Fibroblast of lung (primary cell): Measurements from ENCODE around the gene CMTM4.
A peak's percentile ranks its signal among the peaks of the same experiment; 100 is the strongest.

Experiments
- CTCF ChIP-seq, 2 donors: IDR thresholded peaks in 1 of 2; conservative IDR thresholded peaks in 1 of 2; 1 replicate in 1 of 2; 2 replicates in 1 of 2; pipeline ENCODE4 v1.5.1; 2011 to 2012; ENCODE audit warnings: low read length in 2 of 2, control low read depth in 1 of 2, inconsistent platforms in 1 of 2, low read depth in 1 of 2, mild to moderate bottlenecking in 1 of 2
- EZH2 ChIP-seq: IDR thresholded peaks from 2 replicates; pipeline ENCODE4 v1.5.1; 2012; ENCODE audit warnings: low read length, control low read depth, mild to moderate bottlenecking; ENCODE audit errors: missing control alignments

GRCh38 chr16:66660422-66661209 is 35.9 kb downstream of the CMTM4 start:
- TF ChIP-seq CTCF (conservative IDR thresholded peaks at IDR 0.05 in 1 of 2, IDR thresholded peaks at IDR 0.05 in 1 of 2; ENCODE audit: low read depth in 1 of 2, low read length in 2 of 2): peak; percentile 32 to 33
- TF ChIP-seq EZH2: no peak
